ENCODE data around the gene SLIT1.

SLIT1 gene

GRCh38 chr10:97138846-97139245, 46.9 kb downstream of the SLIT1 start:
- no peaks in the 10 kb centered on the region for H3K9me3 ChIP-seq (ENCODE audit: control insufficient read depth, insufficient read depth, low read depth, low read length)
- peaks cover 23% of the 10 kb centered on the region for H3K27me3 ChIP-seq (ENCODE audit: control insufficient read depth, insufficient read depth, low read length)
- H3K36me3 ChIP-seq (ENCODE audit: control insufficient read depth, insufficient read depth, low read length), result no peaks in the 10 kb centered on the region
- H3K4me1 ChIP-seq (ENCODE audit: control insufficient read depth, insufficient read depth, low read length), result peaks cover 24% of the 10 kb centered on the region
- H3K27ac ChIP-seq (ENCODE audit: low read depth, low read length), result no peak overlapping the region
- no peak overlapping the region for H3K9ac ChIP-seq (ENCODE audit: low read length)
- H3K4me3 ChIP-seq (ENCODE audit: low read depth, low read length), result no peak overlapping the region

GRCh38 chr10:97138174-97138573, 47.6 kb downstream of the SLIT1 start:
- Histone ChIP-seq H3K9me3 (ENCODE audit: control insufficient read depth, insufficient read depth, low read depth, low read length) (no peaks in the 10 kb centered on the region), H3K27ac (ENCODE audit: low read depth, low read length) (no peak overlapping the region), H3K36me3 (ENCODE audit: control insufficient read depth, insufficient read depth, low read length) (no peaks in the 10 kb centered on the region), H3K9ac (ENCODE audit: low read length) (no peak overlapping the region), H3K4me3 (ENCODE audit: low read depth, low read length) (no peak overlapping the region), H3K4me1 (ENCODE audit: control insufficient read depth, insufficient read depth, low read length) (peaks cover 24% of the 10 kb centered on the region), H3K27me3 (ENCODE audit: control insufficient read depth, insufficient read depth, low read length) (peaks cover 23% of the 10 kb centered on the region)

GRCh38 chr10:97136756-97137155, 49.0 kb downstream of the SLIT1 start:
- Histone ChIP-seq H3K4me3 (ENCODE audit: low read depth, low read length) (no peak overlapping the region), H3K27me3 (ENCODE audit: control insufficient read depth, insufficient read depth, low read length) (peaks cover 23% of the 10 kb centered on the region), H3K9ac (ENCODE audit: low read length) (no peak overlapping the region), H3K36me3 (ENCODE audit: control insufficient read depth, insufficient read depth, low read length) (no peaks in the 10 kb centered on the region), H3K27ac (ENCODE audit: low read depth, low read length) (no peak overlapping the region), H3K4me1 (ENCODE audit: control insufficient read depth, insufficient read depth, low read length) (peaks cover 24% of the 10 kb centered on the region), H3K9me3 (ENCODE audit: control insufficient read depth, insufficient read depth, low read depth, low read length) (no peaks in the 10 kb centered on the region)

GRCh38 chr10:97135464-97135863, 50.3 kb downstream of the SLIT1 start:
- H3K9me3 ChIP-seq (ENCODE audit: control insufficient read depth, insufficient read depth, low read depth, low read length), result no peaks in the 10 kb centered on the region
- H3K4me3 ChIP-seq (ENCODE audit: low read depth, low read length), result no peak overlapping the region
- peak overlapping the region; percentile 3 for H3K9ac ChIP-seq (ENCODE audit: low read length)
- no peaks in the 10 kb centered on the region for H3K36me3 ChIP-seq (ENCODE audit: control insufficient read depth, insufficient read depth, low read length)
- H3K27me3 ChIP-seq (ENCODE audit: control insufficient read depth, insufficient read depth, low read length), result peaks cover 10% of the 10 kb centered on the region; the same call in 1 of the 2 replicates
- no peak overlapping the region for H3K27ac ChIP-seq (ENCODE audit: low read depth, low read length)
- peaks cover 16% of the 10 kb centered on the region for H3K4me1 ChIP-seq (ENCODE audit: control insufficient read depth, insufficient read depth, low read length)

DNA sequence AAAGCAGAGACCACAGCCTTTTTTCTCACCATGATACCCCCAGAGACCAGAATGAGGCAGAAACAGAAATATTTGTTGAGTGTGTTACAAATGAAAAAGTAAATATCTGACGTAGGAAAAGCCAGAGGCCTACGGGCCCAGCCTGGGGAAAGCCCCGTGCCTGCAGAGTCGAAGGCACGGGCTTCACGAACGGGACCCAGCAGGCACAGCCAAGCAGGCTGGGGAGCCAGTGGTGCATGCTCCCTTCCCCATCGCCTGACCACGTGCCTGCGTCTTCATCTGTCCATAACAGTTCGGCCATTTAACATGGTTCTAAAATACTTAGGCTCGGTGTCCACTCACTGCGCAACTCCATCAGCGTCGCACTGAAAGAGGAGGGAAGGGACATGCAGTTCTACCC, 50.8 kb downstream of the SLIT1 start:
- H3K27me3 ChIP-seq (ENCODE audit: control insufficient read depth, insufficient read depth, low read length), result peaks cover 5% of the 10 kb centered on the region; the same call in 1 of the 2 replicates
- H3K9ac ChIP-seq (ENCODE audit: low read length), result peak overlapping the region; percentile 3
- H3K9me3 ChIP-seq (ENCODE audit: control insufficient read depth, insufficient read depth, low read depth, low read length), result no peaks in the 10 kb centered on the region
- H3K27ac ChIP-seq (ENCODE audit: low read depth, low read length), result no peak overlapping the region
- H3K4me3 ChIP-seq (ENCODE audit: low read depth, low read length), result no peak overlapping the region
- H3K4me1 ChIP-seq (ENCODE audit: control insufficient read depth, insufficient read depth, low read length), result peaks cover 11% of the 10 kb centered on the region
- no peaks in the 10 kb centered on the region for H3K36me3 ChIP-seq (ENCODE audit: control insufficient read depth, insufficient read depth, low read length)

DNA sequence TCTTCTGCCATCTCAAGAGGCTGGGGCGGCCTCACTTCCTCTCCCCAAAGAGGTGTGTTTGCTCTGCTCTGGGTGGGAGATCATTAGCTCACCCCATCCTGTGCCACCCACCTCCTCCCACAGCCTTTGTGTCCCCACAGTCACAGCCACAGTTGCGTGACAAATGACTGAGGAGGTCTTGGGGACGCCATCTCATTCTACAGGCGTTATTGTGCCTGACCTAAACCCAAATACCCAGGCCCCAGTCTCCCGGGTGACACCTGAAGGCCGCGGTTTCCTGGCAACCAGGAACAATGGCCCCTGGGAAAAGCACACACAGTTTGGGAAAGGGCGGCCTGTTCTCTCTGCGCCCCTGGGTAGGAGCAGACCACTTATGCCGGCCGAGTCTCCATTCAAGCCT, 51.6 kb downstream of the SLIT1 start:
- Histone ChIP-seq H3K4me1 (ENCODE audit: control insufficient read depth, insufficient read depth, low read length) (peaks cover 8% of the 10 kb centered on the region; the same call in 1 of the 2 replicates), H3K4me3 (ENCODE audit: low read depth, low read length) (no peak overlapping the region), H3K9ac (ENCODE audit: low read length) (no peak overlapping the region), H3K27me3 (ENCODE audit: control insufficient read depth, insufficient read depth, low read length) (no peaks in the 10 kb centered on the region), H3K27ac (ENCODE audit: low read depth, low read length) (no peak overlapping the region), H3K9me3 (ENCODE audit: control insufficient read depth, insufficient read depth, low read depth, low read length) (no peaks in the 10 kb centered on the region), H3K36me3 (ENCODE audit: control insufficient read depth, insufficient read depth, low read length) (no peaks in the 10 kb centered on the region)

DNA sequence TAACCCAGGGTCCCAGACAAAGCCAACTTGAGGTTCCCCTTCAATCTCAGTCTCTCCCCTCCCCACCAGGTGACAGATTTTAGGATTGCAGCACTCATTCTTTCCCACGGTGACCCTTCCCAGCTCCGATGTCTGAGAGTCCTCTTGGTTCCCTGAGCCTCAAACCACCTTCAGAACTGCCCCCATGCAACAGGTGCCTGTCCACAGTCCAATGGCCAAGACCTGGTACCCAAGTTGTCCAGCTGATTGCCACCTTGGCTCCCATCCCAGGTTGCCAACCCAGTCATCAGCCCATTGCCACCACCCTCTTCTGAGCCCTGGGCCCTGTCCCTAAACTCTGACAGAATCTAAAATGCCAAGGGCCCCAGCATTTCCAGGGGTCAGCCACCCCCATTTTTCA, 53.5 kb downstream of the SLIT1 start:
- Histone ChIP-seq H3K9ac (ENCODE audit: low read length) (no peak overlapping the region), H3K27me3 (ENCODE audit: control insufficient read depth, insufficient read depth, low read length) (no peaks in the 10 kb centered on the region), H3K36me3 (ENCODE audit: control insufficient read depth, insufficient read depth, low read length) (no peaks in the 10 kb centered on the region)

DNA sequence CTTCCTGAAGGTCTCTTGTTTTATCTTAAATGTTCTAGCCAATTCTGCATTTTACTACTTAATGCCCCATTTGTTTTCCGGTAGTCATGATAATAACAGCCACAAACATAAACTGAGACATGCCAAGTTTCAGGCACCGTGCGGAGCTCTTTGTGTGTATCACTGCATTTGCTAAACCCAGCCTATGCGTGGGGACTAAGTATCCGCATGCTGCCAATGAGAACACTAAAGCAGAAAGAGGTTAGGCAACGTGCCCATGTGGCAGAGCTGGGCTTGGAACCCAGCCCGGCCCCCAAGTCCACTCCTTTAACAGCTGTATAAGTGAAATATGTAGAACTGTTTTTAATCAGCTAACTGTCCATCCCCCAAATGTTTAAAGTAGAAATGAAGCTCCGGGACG, 54.1 kb downstream of the SLIT1 start:
- Histone ChIP-seq H3K36me3 (ENCODE audit: control insufficient read depth, insufficient read depth, low read length) (no peaks in the 10 kb centered on the region), H3K4me3 (ENCODE audit: low read depth, low read length) (no peak overlapping the region), H3K27me3 (ENCODE audit: control insufficient read depth, insufficient read depth, low read length) (no peaks in the 10 kb centered on the region), H3K9me3 (ENCODE audit: control insufficient read depth, insufficient read depth, low read depth, low read length) (no peaks in the 10 kb centered on the region), H3K27ac (ENCODE audit: low read depth, low read length) (no peak overlapping the region), H3K4me1 (ENCODE audit: control insufficient read depth, insufficient read depth, low read length) (peaks cover 8% of the 10 kb centered on the region; the same call in 1 of the 2 replicates), H3K9ac (ENCODE audit: low read length) (no peak overlapping the region)

More for the DNA sequence above, 53.5 kb downstream of the SLIT1 start:
- H3K27ac ChIP-seq (ENCODE audit: low read depth, low read length), result no peak overlapping the region
- H3K4me1 ChIP-seq (ENCODE audit: control insufficient read depth, insufficient read depth, low read length), result peaks cover 8% of the 10 kb centered on the region; the same call in 1 of the 2 replicates
- H3K4me3 ChIP-seq (ENCODE audit: low read depth, low read length), result no peak overlapping the region
- no peaks in the 10 kb centered on the region for H3K9me3 ChIP-seq (ENCODE audit: control insufficient read depth, insufficient read depth, low read depth, low read length)

- H3K27me3 ChIP-seq (ENCODE audit: control insufficient read depth, insufficient read depth, low read length), result no peaks in the 10 kb centered on the region
- H3K9me3 ChIP-seq (ENCODE audit: control insufficient read depth, insufficient read depth, low read depth, low read length), result no peaks in the 10 kb centered on the region
- H3K9ac ChIP-seq (ENCODE audit: low read length), result no peak overlapping the region
- H3K4me1 ChIP-seq (ENCODE audit: control insufficient read depth, insufficient read depth, low read length), result peaks cover 8% of the 10 kb centered on the region; the same call in 1 of the 2 replicates
- H3K27ac ChIP-seq (ENCODE audit: low read depth, low read length), result no peak overlapping the region
- no peak overlapping the region for H3K4me3 ChIP-seq (ENCODE audit: low read depth, low read length)
- H3K36me3 ChIP-seq (ENCODE audit: control insufficient read depth, insufficient read depth, low read length), result no peaks in the 10 kb centered on the region
Measured at GRCh38 chr10:97131181-97131628, 54.6 kb downstream of the SLIT1 start.

- Histone ChIP-seq H3K27ac (ENCODE audit: low read depth, low read length) (no peak overlapping the region), H3K9ac (ENCODE audit: low read length) (no peak overlapping the region), H3K27me3 (ENCODE audit: control insufficient read depth, insufficient read depth, low read length) (no peaks in the 10 kb centered on the region), H3K9me3 (ENCODE audit: control insufficient read depth, insufficient read depth, low read depth, low read length) (no peaks in the 10 kb centered on the region), H3K4me1 (ENCODE audit: control insufficient read depth, insufficient read depth, low read length) (no peaks in the 10 kb centered on the region), H3K36me3 (ENCODE audit: control insufficient read depth, insufficient read depth, low read length) (no peaks in the 10 kb centered on the region), H3K4me3 (ENCODE audit: low read depth, low read length) (no peak overlapping the region)
Measured at GRCh38 chr10:97129666-97130065, 56.1 kb downstream of the SLIT1 start.

GRCh38 chr10:97128516-97129154, 57.1 kb downstream of the SLIT1 start:
- Histone ChIP-seq H3K9ac (ENCODE audit: low read length) (no peak overlapping the region), H3K27me3 (ENCODE audit: control insufficient read depth, insufficient read depth, low read length) (no peaks in the 10 kb centered on the region), H3K4me3 (ENCODE audit: low read depth, low read length) (no peak overlapping the region), H3K9me3 (ENCODE audit: control insufficient read depth, insufficient read depth, low read depth, low read length) (no peaks in the 10 kb centered on the region), H3K4me1 (ENCODE audit: control insufficient read depth, insufficient read depth, low read length) (no peaks in the 10 kb centered on the region), H3K27ac (ENCODE audit: low read depth, low read length) (no peak overlapping the region), H3K36me3 (ENCODE audit: control insufficient read depth, insufficient read depth, low read length) (no peaks in the 10 kb centered on the region)
